Measurements from ENCODE around the gene UBE4B.
A peak's percentile ranks its signal among the peaks of the same experiment; 100 is the strongest.
"Not testable (repeated sequence)": the region's sequence is repeated elsewhere in the genome, so short reads cannot be mapped to it uniquely, and the experiment has no call there.

Gene UBE4B

DNA sequence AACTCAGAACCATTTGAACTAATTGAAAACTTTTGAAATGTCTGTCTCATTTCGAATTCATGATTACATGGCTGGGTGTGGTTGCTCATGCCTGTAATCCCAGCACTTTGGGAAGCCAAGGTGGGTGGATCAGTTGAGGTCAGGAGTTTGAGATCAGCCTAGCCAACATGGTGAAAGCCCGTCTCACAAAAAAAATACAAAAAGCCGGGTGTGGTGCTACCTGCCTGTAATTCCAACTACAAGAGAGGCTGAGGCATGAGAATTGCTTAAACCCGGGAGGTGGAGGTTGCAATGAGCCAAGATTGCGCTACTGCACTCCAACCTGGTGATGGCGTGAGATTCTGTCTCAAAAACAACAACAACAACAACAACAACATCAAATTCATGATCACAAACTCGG, 40.6 kb downstream of the UBE4B start:
- DNase-seq (ENCODE audit: low read depth), result not testable (repeated sequence)

- DNase-seq (ENCODE audit: low read depth), result peak; percentile 23
Observed at GRCh38 chr1:10074059-10074851, 41.5 kb downstream of the UBE4B start.

GRCh38 chr1:10074852-10075730, 42.3 kb downstream of the UBE4B start:
- no peak for DNase-seq (ENCODE audit: low read depth)

GRCh38 chr1:10075732-10076131, 43.0 kb downstream of the UBE4B start:
- DNase-seq (ENCODE audit: low read depth), result no peak

DNA sequence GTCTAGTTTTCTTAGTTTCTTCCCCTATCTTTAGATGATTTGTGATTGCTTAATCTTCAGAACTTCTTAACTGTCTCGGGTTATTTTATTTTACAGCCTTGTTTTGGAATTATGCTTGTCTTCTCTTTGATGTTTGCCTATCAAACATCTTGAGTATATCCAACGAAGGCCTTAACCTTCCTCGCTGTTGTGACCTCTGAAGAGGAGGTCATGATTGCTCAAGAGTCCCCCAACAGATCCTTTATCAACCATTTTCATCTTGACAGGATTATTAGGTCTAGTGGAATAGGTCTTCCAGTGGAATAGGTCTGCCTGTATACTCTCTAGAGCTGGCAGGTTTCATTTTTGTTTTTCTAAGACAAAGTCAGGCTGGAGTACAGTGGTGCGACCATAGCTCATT, 45.7 kb downstream of the UBE4B start:
- no peak for DNase-seq (ENCODE audit: low read depth)

DNA sequence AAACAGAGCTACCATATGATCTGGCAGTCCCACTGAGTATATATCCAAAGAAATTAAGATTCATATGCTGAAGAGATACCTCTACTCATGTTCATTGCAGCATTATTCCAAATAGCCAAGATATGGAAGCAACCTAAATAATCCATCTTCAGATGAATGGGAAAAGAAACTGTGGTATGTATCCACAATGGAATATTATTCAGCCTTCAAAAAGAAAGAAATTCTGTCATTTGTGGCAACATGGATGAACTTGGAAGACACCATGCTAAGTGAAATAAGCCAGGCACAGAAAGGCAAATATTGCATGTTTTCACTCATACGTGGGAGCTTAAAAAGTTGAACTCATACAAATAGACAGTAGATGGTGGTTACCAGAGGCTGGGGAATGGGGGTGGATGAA, 47.8 kb downstream of the UBE4B start:
- no peak for DNase-seq (ENCODE audit: low read depth)

GRCh38 chr1:10082785-10083479, 50.2 kb downstream of the UBE4B start:
- DNase-seq (ENCODE audit: low read depth), result no peak

- no peak for DNase-seq (ENCODE audit: low read depth)
Observed at GRCh38 chr1:10084045-10084444, 51.3 kb downstream of the UBE4B start.

DNA sequence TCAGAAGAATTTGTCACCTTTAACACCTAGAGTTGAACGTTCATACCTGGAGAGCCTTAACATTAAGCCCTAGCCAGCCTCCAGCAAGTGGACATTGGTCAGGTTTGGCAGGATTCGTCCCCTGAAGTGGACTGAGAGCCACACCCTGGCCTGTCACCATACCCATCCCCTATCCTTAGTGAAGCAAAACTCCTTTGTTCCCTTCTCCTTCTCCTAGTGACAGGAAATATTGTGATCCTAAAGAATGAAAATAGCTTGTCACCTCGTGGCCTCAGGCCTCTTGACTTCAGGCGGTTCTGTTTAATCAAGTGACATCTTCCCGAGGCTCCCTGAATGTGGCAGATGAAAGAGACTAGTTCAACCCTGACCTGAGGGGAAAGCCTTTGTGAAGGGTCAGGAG, 52.3 kb downstream of the UBE4B start:
- no peak for DNase-seq (ENCODE audit: low read depth)

GRCh38 chr1:10087210-10087609, 54.5 kb downstream of the UBE4B start:
- DNase-seq (ENCODE audit: low read depth), result no peak

- DNase-seq (ENCODE audit: low read depth), result no peak
Observed at GRCh38 chr1:10101929-10102328, 69.2 kb downstream of the UBE4B start.

DNA sequence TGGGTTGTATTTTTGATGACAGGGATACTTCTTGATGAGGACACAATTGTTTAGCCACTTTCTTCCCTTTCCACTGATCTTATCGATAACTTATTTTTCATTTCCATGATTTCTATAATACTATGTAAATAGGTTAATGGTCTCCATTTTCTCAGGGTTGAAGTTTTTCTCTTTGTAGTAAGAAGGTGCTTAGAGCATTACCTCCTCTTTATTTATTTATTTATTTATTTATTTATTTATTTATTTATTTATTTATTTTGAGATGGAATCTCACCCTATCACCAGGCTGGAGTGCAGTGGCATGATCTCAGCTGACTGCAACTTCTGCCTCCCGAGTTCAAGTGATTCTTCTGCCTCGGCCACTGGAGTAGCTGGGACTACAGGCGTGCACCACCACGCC, 70.4 kb downstream of the UBE4B start:
- no peak for DNase-seq (ENCODE audit: low read depth)

- DNase-seq (ENCODE audit: low read depth), result no peak
Observed at GRCh38 chr1:10104834-10105233, 72.1 kb downstream of the UBE4B start.

DNA sequence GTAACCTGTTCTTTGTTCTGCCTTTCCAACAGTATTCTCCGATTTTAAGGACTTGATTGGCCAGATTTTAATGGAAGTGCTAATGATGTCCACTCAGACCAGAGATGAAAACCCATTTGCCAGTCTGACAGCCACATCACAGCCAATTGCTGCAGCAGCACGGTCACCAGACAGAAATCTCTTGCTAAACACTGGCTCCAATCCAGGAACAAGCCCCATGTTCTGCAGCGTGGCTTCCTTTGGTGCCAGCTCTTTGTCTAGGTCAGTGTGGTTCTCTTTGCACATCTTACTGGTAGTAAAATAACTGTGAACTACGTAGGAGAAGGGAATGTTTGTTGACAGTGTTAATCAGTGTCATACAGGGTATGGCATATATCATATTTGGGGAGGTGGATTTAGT, 72.7 kb downstream of the UBE4B start:
- DNase-seq (ENCODE audit: low read depth), result no peak

- DNase-seq (ENCODE audit: low read depth), result no peak
Observed at GRCh38 chr1:10106241-10106640, 73.5 kb downstream of the UBE4B start.

DNA sequence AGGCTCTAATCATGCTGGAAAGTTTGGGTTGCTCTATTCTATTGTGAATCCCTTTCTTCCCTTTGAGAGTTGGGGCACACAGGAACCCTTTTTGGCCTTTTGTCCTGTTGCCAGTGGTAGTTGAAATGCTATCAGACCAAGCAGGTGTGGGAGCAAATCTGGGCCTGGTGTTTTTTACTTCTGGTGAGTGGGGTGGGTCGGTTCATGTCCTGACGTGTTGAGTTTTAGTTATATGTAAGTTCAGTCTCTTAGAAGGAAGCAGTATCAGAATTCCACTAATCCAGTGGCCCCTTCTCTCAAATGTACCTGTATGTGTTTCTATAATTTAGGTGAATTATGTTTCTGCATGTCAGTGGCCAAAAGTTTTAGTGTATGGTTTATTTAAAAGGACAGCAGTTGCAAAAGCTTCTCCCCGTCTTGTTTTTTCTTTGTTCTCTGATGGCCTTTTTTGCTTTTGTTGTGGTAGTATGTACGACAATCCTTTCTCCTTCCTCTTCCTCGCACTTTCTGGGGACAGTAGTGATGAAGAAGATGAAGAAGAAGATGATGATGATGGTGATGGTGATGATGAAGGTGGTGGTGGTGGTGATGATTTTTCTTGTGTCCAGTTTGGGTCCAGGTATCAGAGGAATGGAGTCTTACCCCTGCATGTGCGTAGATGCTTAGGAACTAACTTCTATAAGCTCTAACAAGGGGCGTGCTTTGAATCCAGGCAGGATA, 74.2 kb downstream of the UBE4B start:
- DNase-seq (ENCODE audit: low read depth), result no peak

DNA sequence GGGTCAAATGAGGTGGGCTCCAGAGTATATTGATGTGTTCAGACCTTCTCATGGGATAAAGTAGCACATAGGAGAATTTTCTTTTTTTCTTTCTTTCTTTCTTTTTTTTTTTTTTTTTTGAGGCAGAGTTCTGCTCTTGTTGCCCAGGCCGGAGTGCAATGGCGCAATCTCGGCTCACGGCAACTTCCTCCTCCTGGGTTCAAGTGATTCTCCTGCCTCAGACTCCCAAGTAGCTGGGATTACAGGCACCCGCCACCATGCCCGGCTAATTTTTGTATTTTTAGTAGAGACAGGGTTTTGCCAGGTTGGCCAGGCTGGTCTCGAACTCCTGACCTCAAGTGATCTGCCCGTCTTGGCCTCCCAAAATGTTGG, 74.7 kb downstream of the UBE4B start:
- DNase-seq (ENCODE audit: low read depth), result not testable (repeated sequence)

- DNase-seq (ENCODE audit: low read depth), result no peak
Observed at GRCh38 chr1:10108134-10108663, 75.4 kb downstream of the UBE4B start.

- DNase-seq (ENCODE audit: low read depth), result no peak
Observed at GRCh38 chr1:10108948-10109708, 76.4 kb downstream of the UBE4B start.

DNA sequence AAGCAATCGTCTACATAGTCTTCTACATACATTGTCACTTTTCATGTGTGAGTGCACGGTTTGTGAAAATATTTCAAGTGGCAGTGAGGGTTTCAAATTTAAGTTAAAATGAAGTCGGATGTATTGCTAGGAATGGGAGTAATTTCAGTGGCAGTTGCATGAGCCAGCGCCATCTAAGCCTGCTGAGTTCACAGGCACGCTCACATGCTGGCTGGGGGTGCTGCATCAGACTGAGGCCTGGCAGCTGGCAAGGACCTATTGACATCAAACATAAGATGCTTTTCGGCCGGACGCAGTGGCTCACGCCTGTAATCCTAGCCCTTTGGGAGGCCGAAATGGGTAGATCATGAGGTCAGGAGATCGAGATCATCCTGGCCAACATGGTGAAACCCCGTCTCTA, 80.7 kb downstream of the UBE4B start:
- no peak for DNase-seq (ENCODE audit: low read depth)

- no peak for DNase-seq (ENCODE audit: low read depth)
Observed at GRCh38 chr1:10114746-10115145, 82.0 kb downstream of the UBE4B start.
